HT-29 (cell line): ENCODE results near the gene TRPC1. TPM values are rescaled to one million over a fixed set of nuclear protein-coding genes. Genes with fewer than 3 reads are reported as not detected.
"Not testable (repeated sequence)": the region's sequence is repeated elsewhere in the genome, so short reads cannot be mapped to it uniquely, and the experiment has no call there.

Experiments used
- DNase-seq: peaks from one replicate; pipeline ENCODE4 v3.0.0-alpha.2; 2015; ENCODE audit warnings: low spot score
- total RNA-seq: library from RNA; depleted of rRNA; stranded (reverse); fragments of >200 nt; shearing (Covaris generic); gene quantifications from 2 replicates; pipeline ENCODE4 v1.2.3, GENCODE V29; 2014; rRNA removed

TRPC1 gene
- 0.10 and 0.21 TPM in 2 replicates for total RNA-seq

DNA sequence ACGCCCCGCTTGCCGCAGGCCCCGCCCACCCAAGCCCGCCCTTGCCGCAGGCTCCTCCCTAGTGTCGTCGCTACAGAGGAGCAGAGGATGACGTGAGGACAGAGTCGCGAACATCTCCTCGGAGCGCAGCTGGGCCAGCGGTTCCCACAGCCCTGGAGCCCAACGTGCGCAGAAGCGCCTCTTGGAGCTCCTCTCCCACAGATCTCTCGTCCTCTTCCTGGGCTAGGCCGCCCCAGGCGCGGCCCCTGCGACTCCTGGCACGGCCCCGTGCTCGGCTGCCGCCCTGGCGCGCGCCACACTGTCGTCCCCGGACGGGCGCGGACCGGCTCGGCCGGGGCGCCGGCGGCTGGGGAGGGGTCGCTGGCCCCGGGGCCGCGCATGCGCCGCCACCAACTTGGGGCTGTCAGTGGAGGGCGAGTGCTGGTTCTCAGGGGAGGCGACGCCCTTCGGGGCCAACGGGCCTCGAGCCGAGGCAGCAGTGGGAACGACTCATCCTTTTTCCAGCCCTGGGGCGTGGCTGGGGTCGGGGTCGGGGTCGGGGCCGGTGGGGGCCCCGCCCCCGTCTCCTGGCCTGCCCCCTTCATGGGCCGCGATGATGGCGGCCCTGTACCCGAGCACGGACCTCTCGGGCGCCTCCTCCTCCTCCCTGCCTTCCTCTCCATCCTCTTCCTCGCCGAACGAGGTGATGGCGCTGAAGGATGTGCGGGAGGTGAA lies at the start of gene TRPC1:
TSS of gene TRPC1 (plus strand) at position 67 of the 714 bp plus-strand sequence. CDS start at position 593, 526 bp downstream.
- DNase-seq = peak; percentile 66

DNA sequence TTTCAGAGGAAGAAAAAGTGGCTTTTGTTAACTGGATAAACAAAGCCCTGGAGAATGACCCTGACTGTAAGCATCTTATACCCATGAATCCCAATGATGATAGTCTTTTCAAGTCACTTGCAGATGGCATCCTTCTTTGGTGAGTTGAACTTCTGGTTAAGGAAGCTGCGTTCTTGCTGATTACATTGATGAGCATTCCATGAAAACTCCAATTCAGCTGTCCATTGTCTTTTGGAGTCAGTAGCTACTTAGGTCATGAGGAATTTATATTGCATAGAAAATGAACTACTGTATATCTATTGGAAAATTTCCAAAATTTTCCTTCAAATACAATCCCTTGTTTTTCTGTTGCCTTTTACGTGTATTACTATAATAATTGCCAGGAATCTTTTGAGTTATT lies 47.7 kb upstream of the TRPC1 start:
- no peak for DNase-seq

DNA sequence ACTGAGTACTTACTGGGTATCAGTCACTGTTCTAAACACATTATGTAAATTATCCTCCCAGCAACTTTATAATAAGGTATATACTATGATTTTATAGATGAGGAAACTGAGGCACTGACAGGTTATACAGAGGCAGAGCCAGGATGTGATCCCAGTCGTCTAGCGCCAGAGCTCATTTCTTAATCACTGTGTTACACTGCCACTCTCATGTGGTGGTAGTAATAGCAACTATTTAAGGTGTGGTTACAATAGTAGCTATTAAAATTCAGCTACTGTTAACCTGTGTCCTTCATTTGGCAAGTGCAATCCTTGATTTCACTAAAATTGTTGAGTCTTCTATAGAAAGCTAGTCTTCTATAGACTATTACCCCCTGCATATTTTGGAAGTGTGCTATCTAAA lies 43.1 kb upstream of the TRPC1 start:
- peak; percentile 38 for DNase-seq

DNA sequence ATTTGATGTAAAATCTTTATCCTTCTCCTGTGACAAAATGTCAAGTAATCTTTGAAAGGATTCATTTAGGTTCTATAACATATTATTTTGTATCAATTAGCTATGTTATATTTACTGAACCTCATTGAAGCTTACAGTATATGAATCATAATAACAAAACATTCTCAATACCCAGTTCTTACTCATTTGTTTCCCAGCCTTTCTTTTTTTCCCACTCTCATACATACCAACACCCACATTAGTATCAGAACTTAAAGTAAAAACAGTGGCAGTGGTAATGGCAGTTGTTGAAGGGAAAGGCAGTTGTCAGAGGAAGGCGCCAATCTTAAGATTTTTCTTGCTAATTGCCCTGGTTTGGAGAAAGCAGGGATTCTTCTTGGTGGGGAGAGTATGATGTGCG lies 33.2 kb upstream of the TRPC1 start:
- no peak for DNase-seq

DNA sequence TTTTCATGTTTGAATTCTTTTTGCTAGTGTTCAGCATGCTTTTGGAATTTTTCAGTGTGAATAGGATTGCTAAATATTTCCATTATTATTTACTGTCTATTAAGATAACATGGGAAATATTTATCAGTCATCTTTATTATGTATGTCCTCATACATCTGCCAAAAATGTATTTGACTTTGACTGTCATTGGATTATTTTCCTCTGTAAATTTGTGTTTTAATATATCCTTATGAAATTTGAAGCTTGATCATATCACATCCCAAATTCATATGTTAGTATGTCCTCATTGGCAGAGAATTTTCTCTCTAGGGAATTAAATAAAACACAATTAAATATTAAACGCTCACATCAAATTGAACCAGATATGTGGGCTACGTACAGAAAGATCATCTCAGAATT lies 32.3 kb upstream of the TRPC1 start:
- DNase-seq = no peak

DNA sequence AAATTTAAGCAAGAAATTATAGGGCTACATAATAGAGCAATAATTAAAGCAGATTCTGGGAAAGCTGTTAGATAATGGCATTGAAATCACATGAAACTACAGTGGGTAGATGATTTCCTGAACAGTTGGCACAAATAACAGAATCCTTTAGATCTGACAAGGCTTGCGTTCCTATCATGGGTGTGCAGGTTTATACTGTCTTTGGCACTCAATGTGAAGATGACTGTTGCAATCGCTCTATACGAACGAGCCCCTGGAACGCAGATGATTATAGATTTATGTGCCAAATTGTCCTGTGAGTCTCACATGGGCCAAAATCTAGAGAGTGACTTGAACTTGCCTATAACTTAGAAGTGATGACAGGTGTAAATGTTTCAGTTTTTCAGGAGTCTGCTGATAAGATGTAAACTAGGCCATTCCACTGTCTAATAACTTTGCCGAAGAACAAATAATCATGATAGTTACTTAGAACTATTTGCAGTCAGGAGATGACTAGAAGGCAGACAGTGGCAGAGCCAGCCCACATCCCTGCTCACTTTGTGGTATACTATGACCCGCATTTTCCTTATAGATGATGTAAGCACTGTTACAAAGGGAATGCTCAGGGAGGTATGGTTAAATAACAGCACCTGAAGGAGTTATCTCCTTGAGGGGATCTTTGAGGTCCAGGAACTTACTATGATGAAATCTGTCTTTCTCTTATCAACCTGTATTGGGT lies 30.5 kb upstream of the TRPC1 start:
- DNase-seq = no peak

DNA sequence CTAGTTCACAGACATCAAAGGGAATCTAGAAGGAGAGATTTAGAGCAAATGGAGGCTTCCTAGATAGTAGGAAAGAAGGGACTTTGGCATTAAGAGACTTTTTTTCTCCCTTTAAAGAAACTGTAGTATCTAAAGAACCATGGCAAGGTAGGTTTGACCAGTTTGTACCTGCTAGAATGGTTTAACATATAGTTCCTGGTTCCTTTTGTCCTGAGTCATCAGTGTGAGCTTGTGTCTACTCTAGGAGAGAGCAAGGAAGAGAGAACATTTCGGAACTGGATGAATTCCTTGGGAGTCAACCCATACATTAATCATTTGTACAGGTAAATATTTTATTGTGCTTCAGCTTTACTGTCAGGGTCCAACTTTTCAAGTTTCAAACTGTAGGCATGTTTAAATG lies 29.6 kb upstream of the TRPC1 start:
- no peak for DNase-seq

DNA sequence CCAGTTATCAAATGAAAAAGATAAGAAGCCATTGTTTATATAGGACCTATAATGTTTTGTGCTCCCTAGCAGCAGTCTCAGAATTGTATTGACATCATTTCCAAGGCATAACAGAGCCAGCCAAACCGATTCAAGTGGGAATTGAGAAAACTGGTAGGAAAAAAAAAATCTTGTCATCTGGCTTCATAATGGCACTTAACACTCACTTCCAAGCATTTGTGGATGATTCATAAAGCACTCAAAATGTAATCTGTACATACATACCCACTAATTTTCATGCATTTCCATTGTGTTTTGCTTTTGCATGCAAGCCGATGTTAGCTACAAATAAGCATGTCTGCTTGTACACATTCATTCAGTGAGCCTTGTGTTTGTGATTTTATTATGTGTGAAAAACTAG lies 18.6 kb upstream of the TRPC1 start:
- no peak for DNase-seq

DNA sequence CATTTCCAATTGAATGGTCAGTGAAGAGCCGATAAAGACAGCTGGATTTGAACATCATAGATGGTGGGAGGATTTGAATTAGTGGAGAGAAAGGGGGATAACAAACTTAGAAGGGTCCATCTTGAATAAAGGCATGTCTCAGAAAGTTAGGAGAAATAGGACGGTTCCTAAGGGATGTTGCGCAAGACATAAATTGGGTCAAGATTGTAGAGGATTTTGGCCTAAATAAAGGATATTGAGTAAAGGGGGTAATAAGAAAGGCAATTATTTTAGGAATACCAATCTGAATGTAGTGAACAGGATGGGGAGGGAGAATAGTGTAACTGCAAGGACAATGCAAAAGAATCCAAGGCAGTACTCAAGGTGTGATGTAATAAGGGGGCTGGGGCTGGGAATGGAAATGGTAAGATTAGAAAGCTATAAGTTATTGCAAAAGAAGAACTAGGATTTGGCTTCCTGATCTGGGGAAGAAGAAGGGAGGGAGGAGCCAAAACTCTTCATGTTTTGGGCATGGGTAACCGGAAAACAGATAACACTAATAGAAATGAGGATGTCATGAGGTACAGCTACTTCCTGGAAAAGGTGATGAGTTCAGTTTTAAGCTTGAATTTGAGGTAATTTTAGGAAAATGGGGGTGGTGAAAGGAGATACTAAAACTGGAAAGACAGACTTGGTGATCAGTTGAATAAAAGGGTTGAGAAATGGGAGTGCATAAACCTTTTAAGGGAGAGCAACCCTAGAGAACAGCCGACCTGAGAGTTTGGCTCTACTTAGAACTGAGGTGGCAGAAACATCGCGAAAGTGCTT lies 17.3 kb upstream of the TRPC1 start:
- DNase-seq = no peak

DNA sequence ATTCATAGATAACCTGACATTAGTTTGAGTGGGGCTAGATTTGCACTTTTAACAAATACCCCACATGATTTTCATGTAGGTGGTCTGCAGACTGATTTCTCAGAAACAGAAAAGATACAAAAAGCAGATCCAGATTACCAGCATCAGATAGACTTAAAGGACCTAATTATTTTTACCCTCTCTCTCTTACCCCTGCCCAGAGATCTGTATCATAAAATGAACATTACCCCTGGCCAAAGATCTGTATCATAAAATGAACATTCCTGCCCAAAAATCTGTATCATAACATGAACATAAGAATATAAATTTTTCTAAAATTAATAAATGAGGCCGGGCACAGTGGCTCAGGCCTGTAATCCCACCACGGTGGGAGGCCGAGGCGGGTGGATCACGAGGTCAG lies 14.6 kb upstream of the TRPC1 start:
- no peak for DNase-seq

DNA sequence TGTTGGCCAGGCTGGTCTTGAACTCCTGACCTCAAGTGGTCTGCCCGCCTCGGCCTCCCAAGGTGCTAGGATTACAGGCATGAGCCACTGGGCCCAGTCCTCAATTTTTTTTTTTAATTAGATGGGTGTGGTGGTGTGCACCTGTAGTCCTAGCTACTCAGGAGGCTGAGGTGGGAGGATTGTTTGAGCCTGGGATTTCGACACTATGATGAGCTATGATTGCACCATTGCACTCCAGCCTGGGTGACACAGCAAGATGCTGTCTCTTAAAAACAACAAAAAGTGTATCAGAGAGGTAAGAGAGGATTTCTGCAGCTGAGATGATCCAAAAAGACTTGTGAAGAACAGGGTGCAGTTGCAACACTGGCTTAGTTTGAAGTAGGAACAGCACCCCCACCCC lies 9.0 kb upstream of the TRPC1 start:
- DNase-seq = not testable (repeated sequence)

DNA sequence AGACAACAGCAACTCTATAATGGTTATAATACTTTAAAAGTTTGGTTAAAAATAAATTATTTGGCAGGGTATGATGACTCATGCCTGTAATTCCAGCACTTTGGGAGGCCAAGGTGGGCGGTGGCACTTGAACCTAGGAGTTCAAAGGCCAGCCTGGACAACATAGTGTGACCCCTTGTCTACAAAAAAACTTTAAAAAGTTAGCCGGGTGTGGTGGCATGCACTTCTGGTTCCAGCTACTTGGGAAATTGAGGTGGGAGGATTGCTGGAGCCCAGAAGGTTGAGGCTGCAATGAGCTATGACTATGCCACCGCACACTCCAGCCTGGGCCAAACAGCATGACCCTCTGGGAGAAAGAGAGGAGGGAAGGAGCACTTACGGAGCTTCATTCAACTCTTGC lies 7.7 kb upstream of the TRPC1 start:
- no peak for DNase-seq

DNA sequence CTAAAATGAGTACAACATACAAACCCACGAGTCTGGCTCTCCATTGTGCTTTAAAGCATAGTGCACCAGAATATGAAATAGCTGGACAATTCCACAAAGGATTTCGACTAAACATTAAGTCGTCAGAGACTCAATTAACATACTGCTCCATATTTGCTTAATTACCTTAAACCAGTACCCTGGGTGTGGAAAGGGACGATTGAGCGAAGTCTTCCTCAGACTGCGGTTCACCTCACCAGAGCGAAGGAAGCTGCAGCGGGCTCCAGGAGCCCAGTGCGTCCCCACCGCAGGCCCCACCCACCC lies 218 bp upstream of the TRPC1 start:
- DNase-seq = no peak

DNA sequence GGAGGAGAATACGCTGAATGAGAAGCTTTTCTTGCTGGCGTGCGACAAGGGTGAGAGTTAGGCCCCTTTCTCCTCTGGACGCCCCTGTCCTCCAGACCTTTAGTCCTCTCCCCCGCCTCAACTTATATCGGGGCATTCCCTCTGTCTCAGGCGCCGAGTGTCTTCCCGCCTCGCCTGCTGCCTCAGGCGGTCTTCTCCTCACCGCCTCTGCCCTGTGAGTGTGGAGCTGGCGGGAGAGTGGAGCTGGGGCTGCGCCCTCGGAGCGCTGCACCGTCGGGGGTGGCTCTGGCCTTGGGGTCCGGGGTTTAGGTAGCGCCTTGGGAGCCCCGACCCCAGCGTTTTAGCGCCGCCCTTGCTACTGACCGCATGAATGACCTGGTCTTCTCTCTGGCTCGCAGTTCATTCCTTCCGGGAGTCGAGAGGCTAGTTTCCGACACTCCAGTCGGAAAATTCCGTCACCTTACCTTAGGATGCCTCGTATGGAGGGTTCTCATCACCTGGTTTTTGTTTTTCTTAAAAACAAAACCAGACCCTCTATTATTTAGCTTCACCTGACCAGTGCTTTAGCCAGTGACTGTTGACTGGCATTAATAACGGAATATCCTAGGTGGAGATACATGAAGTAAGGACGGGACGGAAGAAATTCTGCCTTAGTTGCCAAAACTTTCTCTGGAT lies 985 bp downstream of the TRPC1 start:
- DNase-seq = peak; percentile 14

DNA sequence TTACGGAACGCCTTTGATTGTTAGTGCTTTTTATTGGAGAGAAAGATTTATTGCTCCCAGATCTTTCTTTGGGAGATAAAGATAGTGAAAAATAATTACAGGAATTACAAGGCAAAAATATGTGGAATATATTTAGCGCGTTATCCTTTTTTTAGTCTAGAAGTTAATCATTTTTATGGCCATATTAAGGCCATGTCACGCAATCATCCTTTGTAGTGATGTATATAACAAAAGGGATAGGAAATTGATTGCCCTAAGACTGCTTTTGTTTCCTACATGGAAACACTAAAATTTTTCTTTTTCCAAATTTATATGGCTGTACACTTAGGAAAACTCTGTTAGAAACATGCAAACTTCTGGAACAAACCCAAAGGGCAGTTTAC lies 1.5 kb downstream of the TRPC1 start:
- DNase-seq = no peak

DNA sequence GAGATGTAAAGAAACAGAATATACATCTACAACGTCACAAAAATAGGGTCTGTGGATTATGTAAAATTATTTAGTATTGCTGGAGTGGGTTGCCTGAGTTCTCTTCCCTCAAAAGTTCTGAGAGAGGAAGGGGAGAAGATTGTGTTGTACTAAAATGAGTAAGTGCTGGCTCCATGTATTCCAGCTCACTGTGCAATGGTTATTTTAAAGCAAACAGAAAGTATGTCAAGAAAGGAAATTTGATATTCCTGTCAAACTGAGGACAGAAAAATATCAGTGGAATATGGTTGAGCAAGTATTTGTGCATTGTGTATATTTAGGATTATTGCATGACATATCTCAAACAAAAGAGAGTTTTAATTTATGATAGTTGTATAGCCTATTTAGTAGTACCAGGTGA lies 2.2 kb downstream of the TRPC1 start:
- no peak for DNase-seq

DNA sequence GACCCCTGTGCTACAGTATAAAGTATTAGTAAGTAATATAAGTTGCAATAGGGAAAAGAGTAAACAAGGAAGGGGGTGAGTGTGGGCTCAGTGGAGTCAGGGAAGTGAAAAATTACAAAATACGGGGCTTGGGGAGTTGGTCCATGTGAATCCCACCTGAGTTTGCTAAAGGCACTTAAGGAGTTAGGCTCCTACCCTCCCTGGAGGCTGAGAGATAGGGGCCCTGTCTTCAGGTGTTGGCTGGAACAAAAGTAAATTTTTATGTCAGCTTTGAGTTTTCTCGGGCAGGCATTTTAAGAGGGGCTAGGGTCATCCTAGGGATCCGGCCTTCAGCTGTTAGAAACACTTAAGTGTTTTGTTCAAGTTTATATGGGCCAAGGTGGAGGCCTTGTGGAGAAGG lies 8.2 kb downstream of the TRPC1 start:
- DNase-seq = no peak

DNA sequence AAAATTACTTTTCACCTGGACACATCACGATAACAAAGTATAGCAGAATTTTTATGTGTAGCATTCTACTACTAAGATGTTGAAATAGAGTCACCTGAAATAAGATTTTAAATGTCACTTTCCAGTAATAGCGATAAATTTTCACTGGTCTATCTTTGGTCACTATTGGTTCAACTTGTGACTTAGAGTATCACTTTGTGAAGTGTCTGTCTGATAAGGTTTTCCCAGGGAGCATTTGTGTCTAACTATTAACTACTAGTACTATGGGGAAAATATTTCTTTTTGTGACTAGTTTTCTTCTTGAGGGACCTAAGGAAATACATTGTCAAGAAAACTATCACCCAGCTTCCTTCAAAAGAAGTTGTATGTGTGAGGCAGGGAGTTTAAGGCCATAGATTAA lies 11.0 kb downstream of the TRPC1 start:
- DNase-seq = no peak

DNA sequence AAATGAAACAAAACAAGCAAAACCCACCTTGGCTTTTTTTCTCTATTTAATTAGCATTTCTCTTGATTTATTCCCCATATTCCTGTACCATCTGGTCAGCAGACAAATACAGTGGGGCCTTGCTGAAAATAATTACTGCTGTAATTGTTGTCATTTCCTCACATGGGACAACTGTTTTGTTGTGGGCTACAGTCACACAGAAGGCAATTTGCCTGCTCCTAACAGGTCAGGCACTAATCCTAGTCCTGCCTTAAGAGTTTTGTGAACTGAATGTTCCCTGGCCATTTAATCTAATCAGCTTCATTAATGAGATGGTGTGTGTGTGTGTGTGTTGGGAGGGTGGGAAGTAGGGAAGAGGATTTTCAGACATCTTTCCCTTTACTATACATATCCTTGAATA lies 11.6 kb downstream of the TRPC1 start:
- DNase-seq = no peak

DNA sequence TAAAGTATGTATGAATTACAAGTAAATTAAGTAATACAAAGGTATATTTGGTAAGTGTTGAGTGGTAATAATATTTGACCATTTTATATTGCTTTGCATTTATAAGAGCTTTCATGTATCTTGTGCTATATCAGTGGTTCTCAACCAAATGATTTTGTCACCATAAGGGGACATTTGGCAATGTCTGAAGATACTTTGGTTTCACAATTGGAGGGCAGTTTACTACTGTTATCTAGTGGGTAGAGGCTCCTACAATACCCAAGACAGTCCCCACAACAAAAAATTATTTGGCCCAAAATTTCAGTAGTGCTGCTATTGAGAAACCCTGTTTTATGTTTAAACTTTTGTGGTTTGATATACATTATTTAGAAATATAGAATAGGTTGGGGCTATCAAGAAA lies 14.6 kb downstream of the TRPC1 start:
- no peak for DNase-seq

DNA sequence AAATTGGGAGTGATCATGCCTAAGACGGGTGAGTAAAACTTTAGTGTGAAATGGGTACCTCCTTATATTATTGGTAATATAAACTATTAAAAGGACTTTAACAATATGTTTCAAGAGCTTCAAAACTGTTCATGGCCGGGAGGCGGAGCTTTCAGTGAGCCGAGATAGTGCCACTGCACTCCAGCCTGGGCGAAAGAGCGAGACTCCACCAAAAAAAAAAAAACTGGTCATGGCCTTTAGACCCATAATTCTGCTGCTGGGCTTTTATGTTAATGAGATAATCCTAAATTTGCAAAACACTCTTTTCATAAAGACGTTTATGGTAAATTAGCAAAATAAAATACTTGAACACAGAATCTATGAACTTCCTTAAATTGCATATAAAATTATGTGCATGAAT lies 22.8 kb downstream of the TRPC1 start:
- no peak for DNase-seq

DNA sequence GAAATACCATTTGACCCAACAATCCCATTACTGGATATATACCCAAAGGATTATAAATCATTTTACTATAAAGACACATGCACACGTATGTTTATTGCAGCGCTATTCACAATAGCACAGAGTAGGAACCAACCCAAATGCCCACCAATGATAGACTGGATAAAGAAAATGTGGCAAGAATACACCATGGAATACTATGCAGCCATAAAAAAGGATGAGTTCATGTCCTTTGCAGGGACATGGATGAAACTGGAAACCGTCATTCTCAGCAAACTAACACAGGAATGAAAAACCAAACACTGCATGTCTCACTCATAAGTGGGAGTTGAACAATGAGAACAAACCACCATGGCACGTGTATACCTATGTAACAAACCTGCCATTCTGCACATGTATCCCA lies 26.7 kb downstream of the TRPC1 start:
- DNase-seq = not testable (repeated sequence)
